K562 (cell line): ENCODE data around the gene RCC2. TPM values are rescaled to one million over a fixed set of nuclear protein-coding genes. Genes with fewer than 3 reads are reported as not detected.

ENCODE experiments used
- ATAC-seq: fragments of 200-7000 bp; cut with Tn5 transposase; 3 replicates; pipeline ENCODE4 v1.9.1; 2020; ENCODE audit warnings: moderate library complexity
- BruUV-seq: library from RNA; stranded (reverse); fragments of 400-500 nt; replicated peaks from 2 replicates; lab custom pipeline; 2021; lab: Mats Ljungman, UMichigan
- CTCF ChIA-PET: fragments of 300-600 bp; formaldehyde crosslinking; extraction: SDS; loops from one replicate; lab custom pipeline; 2021; ENCODE audit warnings: low intra/inter-chr PET ratio; lab: Yijun Ruan, JAX
- POLR2A ChIA-PET: fragments of 300-600, 350-650 bp; sonication (Branson Sonifier 250); formaldehyde crosslinking; extraction: SDS; loops from one replicate; lab custom pipeline; 2021; ENCODE audit warnings: antibody characterized with exemption, inconsistent platforms; lab: Yijun Ruan, JAX
- DNase-seq, 4 experiments: peaks; one replicate each; pipeline versions ENCODE4 v3.0.0 to v3.0.0-alpha.2; 2011 to 2018; ENCODE audit warnings: low spot score in 3 of 4, mixed read lengths in 3 of 4; ENCODE audit errors: extremely low read depth in 1 of 4
- FAIRE-seq: peaks from 2 replicates; lab custom pipeline; 2011; peaks lifted over from hg19 to GRCh38; lab: Jason Lieb, UNC
- H2AFZ ChIP-seq: 2 replicates; pipeline ENCODE4 v1.6.0; 2011; ENCODE audit warnings: low read depth, low read length, control low read depth, inconsistent platforms
- H3K27ac ChIP-seq: fragments of 200-600 bp; 3 replicates; pipeline ENCODE4 v1.8.0; 2011; ENCODE audit warnings: low read depth, mild to moderate bottlenecking, control low read depth, inconsistent platforms, low read length, moderate library complexity, mixed read lengths; ENCODE audit errors: extremely low read depth
- H3K27me3 ChIP-seq, 2 experiments: fragments of 300-600 bp in 1 of 2; 2 replicates in 1 of 2; 3 replicates in 1 of 2; pipeline versions ENCODE4 v1.6.0 to v1.8.0; 2011; ENCODE audit warnings: inconsistent platforms in 2 of 2, low read length in 2 of 2, mild to moderate bottlenecking in 1 of 2, mixed read lengths in 1 of 2, moderate library complexity in 1 of 2; ENCODE audit not compliant: control insufficient read depth in 2 of 2, insufficient read depth in 2 of 2
- H3K36me3 ChIP-seq: fragments of 300-600 bp; 3 replicates; pipeline ENCODE4 v1.8.0; 2011; ENCODE audit warnings: mild to moderate bottlenecking, low read length, inconsistent platforms; ENCODE audit not compliant: control insufficient read depth, insufficient read depth
- H3K4me1 ChIP-seq, 2 experiments: fragments of 200-600 bp in 1 of 2; replicated peaks in 1 of 2; 2 replicates in 1 of 2; 3 replicates in 1 of 2; pipeline versions ENCODE4 v1.5.1 to v1.8.0; 2011; ENCODE audit warnings: inconsistent platforms in 2 of 2, low read length in 2 of 2, mild to moderate bottlenecking in 1 of 2, mixed read lengths in 1 of 2, moderate library complexity in 1 of 2; ENCODE audit not compliant: control insufficient read depth in 2 of 2, insufficient read depth in 2 of 2
- H3K4me2 ChIP-seq: 2 replicates; pipeline ENCODE4 v1.6.1; 2011; ENCODE audit warnings: low read length, control low read depth, inconsistent platforms, mixed read lengths; ENCODE audit not compliant: insufficient read depth
- H3K4me3 ChIP-seq: fragments of 200-600 bp; sonication (generic), shearing (Covaris generic); 2 replicates; pipeline ENCODE4 v1.5.1; 2016; ENCODE audit warnings: control low read depth, inconsistent platforms
- H3K79me2 ChIP-seq: fragments of 200-600 bp; 3 replicates; pipeline ENCODE4 v1.8.0; 2011; ENCODE audit warnings: low read length, inconsistent platforms; ENCODE audit not compliant: control insufficient read depth, insufficient read depth
- H3K9ac ChIP-seq, 2 experiments: 2 replicates each; pipeline versions ENCODE4 v1.6.0 to v1.6.1; 2011; ENCODE audit warnings: low read depth in 2 of 2, low read length in 2 of 2, control low read depth in 1 of 2, inconsistent platforms in 1 of 2, mild to moderate bottlenecking in 1 of 2, mixed read lengths in 1 of 2; ENCODE audit not compliant: insufficient read depth in 1 of 2
- H3K9me1 ChIP-seq: one replicate; pipeline ENCODE4 v1.6.0; 2011; ENCODE audit warnings: inconsistent platforms, mild to moderate bottlenecking, low read length, moderate library complexity; ENCODE audit not compliant: control insufficient read depth, insufficient read depth
- H3K9me3 ChIP-seq: replicated peaks from 2 replicates; pipeline ENCODE4 v1.5.1; 2011; ENCODE audit warnings: low read depth, low read length, inconsistent platforms; ENCODE audit not compliant: control insufficient read depth, insufficient read depth
- H4K20me1 ChIP-seq: replicated peaks from 2 replicates; pipeline ENCODE4 v1.6.1; 2011; ENCODE audit warnings: low read length, inconsistent platforms, mixed read lengths; ENCODE audit not compliant: control insufficient read depth, insufficient read depth
- ARID1B ChIP-seq: fragments of 450-650 bp; IDR thresholded peaks from 2 replicates; pipeline ENCODE4 v1.6.1; 2016; ENCODE audit warnings: antibody characterized with exemption, mild to moderate bottlenecking, inconsistent platforms
- CXXC5 ChIP-seq: fragments of 250-450 bp; sonication (Bioruptor Pico); IDR thresholded peaks from 2 replicates; pipeline ENCODE4 v1.8.0; 2022; ENCODE audit warnings: inconsistent platforms, mild to moderate bottlenecking, moderate library complexity
- FOXA3 ChIP-seq, 2 experiments: fragments of 450-650 bp in 1 of 2; sonication (generic) in 1 of 2; formaldehyde crosslinking; IDR thresholded peaks in 1 of 2; conservative IDR thresholded peaks in 1 of 2; 2 replicates each; pipeline versions ENCODE4 v1.4.0 to v1.8.0; 2020 to 2022; ENCODE audit warnings: mild to moderate bottlenecking in 2 of 2, missing genetic modification reagents in 1 of 2
- GTF3C2 ChIP-seq: IDR thresholded peaks from 3 replicates; pipeline ENCODE4 v1.6.1; 2011; ENCODE audit warnings: borderline replicate concordance, mild to moderate bottlenecking, moderate library complexity; ENCODE audit not compliant: insufficient read length; ENCODE audit errors: extremely low read depth
- HMBOX1 ChIP-seq: sonication (generic); IDR thresholded peaks from 2 replicates; pipeline ENCODE4 v1.6.1; 2016
- HMGXB4 ChIP-seq: sonication (generic); formaldehyde crosslinking; IDR thresholded peaks from 2 replicates; pipeline ENCODE4 v1.8.1; 2023; ENCODE audit warnings: mild to moderate bottlenecking, missing genetic modification reagents
- MCM7 ChIP-seq, 2 experiments: fragments of 450-650 bp; IDR thresholded peaks; 2 replicates each; pipeline ENCODE4 v1.6.1; 2016 to 2018
- NFE2 ChIP-seq: IDR thresholded peaks from 2 replicates; pipeline ENCODE4 v1.6.1; 2014; ENCODE audit warnings: antibody characterized with exemption, low read depth
- NRF1 ChIP-seq, 2 experiments: fragments of 450-650 bp; IDR thresholded peaks in 1 of 2; conservative IDR thresholded peaks in 1 of 2; 2 replicates each; pipeline ENCODE4 v1.6.1; 2014; ENCODE audit warnings: mild to moderate bottlenecking in 2 of 2
- TFAP4 ChIP-seq: sonication (generic); formaldehyde crosslinking; IDR thresholded peaks from 2 replicates; pipeline ENCODE4 v1.8.0; 2022; ENCODE audit warnings: missing genetic modification reagents, mild to moderate bottlenecking, moderate library complexity, borderline replicate concordance
- ZBTB1 ChIP-seq: sonication (generic); formaldehyde crosslinking; IDR thresholded peaks from 2 replicates; pipeline ENCODE4 v1.8.1; 2023; ENCODE audit warnings: missing genetic modification reagents, low read depth, mild to moderate bottlenecking, borderline replicate concordance
- ZNF384 ChIP-seq: IDR thresholded peaks from 2 replicates; pipeline ENCODE4 v1.6.1; 2012; ENCODE audit warnings: low read depth, low read length, improper control_type of control experiment
- WGBS: fragments of 100-300 bp; shearing (Covaris generic); methylation state at CpG from one replicate; pipeline ENCODE4 v1.1.6; 2016; ENCODE audit warnings: low coverage, mixed read lengths; ENCODE audit not compliant: insufficient coverage; ENCODE audit errors: missing lambda C conversion rate; 5-methylcytosine and 5-hydroxymethylcytosine counted together
- in situ Hi-C: fragments of 300-500 bp; cut with MboI; formaldehyde crosslinking; loops from 4 replicates; pipeline ENCODE4 v1.15.0; 2018; ENCODE audit warnings: inconsistent platforms, mixed read lengths
- intact Hi-C: fragments of 100-400 bp; cut with micrococcal nuclease; formaldehyde crosslinking; loops from 2 replicates; pipeline ENCODE4 v1.14.2; 2022
- polyA plus RNA-seq, 8 experiments: library from polyadenylated mRNA; depleted of rRNA in 4 of 8; stranded (reverse) in 5 of 8; unstranded in 3 of 8; fragments of >200 nt; fragmentation: Nextera tagmentation in 2 of 8; fragmentation: Illumina TruSeq in 1 of 8; extraction: Ambion mirVana in 2 of 8; extraction: Trizol in 1 of 8; gene quantifications; 2 replicates each; pipeline versions ENCODE4 v1.2.1 to v1.2.3, GENCODE V29; 2011 to 2014; ENCODE audit warnings: inconsistent platforms in 1 of 8, missing spikeins in 1 of 8
- total RNA-seq, 7 experiments: library from RNA; depleted of rRNA in 6 of 7; stranded (reverse); fragments of >200 nt in 6 of 7; fragmentation: Illumina TruSeq in 2 of 7; extraction: Trizol in 2 of 7; gene quantifications; 2 replicates each; pipeline versions ENCODE4 v1.2.1 to v1.2.3, GENCODE V29; 2011 to 2021; ENCODE audit warnings: low replicate concordance in 1 of 7

The RCC2 gene
- total and polyA plus RNA-seq, 9 of the 15 experiments (the other 6 are each of a cell fraction or from before 2014, with no cell fraction given): 31.8 to 292 (median 116) TPM

- TF ChIP-seq NRF1 (conservative IDR thresholded peaks at IDR 0.05 in 1 of 2, IDR thresholded peaks at IDR 0.05 in 1 of 2) (peak; percentile 24 to 52), NFE2 (0 out of 2 replicates have a peak, but pooled peaks have one; percentile 18), ARID1B (0 out of 2 replicates have a peak, but pooled peaks have one; percentile 19), GTF3C2 (peak; percentile 36)
- TF ChIP-seq, all 486 proteins: peak for 10; not testable (repeated sequence) for 476
Observed at GRCh38 chr1:17468357-17469265, 29.1 kb upstream of the RCC2 start (continued).

GRCh38 chr1:17466359-17466758 is 26.9 kb upstream of the RCC2 start:
- H3K27ac ChIP-seq: no peak overlapping the region
- POLR2A ChIA-PET: interaction anchor here (1.4 kb wide), 1 partner anchor 16 kb away, joined by 7 read pairs; no protein-coding TSS in a partner anchor
- BruUV-seq: no TSS peak

More at GRCh38 chr1:17466359-17466758, 26.9 kb upstream of the RCC2 start:
- Histone ChIP-seq H3K4me2 (no peak overlapping the region), H3K9ac (no peak overlapping the region), H2AFZ (no peak overlapping the region), H3K36me3 (no peaks in the 10 kb centered on the region), H3K4me1 (peaks cover 9 to 10% of the 10 kb centered on the region in 2 experiments; a peak in 4 of 5 replicates), H3K27me3 (peaks cover 3 to 13% of the 10 kb centered on the region in 2 experiments; a peak in 1 of 5 replicates), H3K9me1 (no peaks in the 10 kb centered on the region), H4K20me1 (no peaks in the 10 kb centered on the region), H3K4me3 (no peak overlapping the region), H3K79me2 (no peaks in the 10 kb centered on the region), H3K9me3 (no peaks in the 10 kb centered on the region)
- ATAC-seq (no peak; the same call in 1 of the 3 replicates), DNase-seq (no peak), FAIRE-seq (no peak)
- intact Hi-C loops: no loop called here
- 32% methylated on average over 6 of the region's 6 CpGs for WGBS
- TF ChIP-seq HMGXB4: no peak
- no peak for TF ChIP-seq FOXA3 (CRISPR knock-in tag; conservative IDR thresholded peaks at IDR 0.05 in 1 of 2, IDR thresholded peaks at IDR 0.05 in 1 of 2)
- no peak for TF ChIP-seq ZBTB1 (CRISPR knock-in tag)
- no peak for TF ChIP-seq TFAP4 (CRISPR knock-in tag)
- TF ChIP-seq CXXC5 (CRISPR knock-in tag): no peak
- TF ChIP-seq HMBOX1: no peak
- peak; percentile 39; the same call in 1 of the 2 replicates for TF ChIP-seq ZNF384
- no peak for TF ChIP-seq MCM7 (IDR thresholded peaks at IDR 0.05)
- CTCF ChIA-PET: no interaction called here
- in situ Hi-C loops: no loop called here
